ENCODE measurements around the gene AANAT. TPM values are rescaled to one million over a fixed set of nuclear protein-coding genes. Genes with fewer than 3 reads are reported as not detected.

Gene AANAT
- total RNA-seq, 2 donors from 2014 or later, result not detected

DNA sequence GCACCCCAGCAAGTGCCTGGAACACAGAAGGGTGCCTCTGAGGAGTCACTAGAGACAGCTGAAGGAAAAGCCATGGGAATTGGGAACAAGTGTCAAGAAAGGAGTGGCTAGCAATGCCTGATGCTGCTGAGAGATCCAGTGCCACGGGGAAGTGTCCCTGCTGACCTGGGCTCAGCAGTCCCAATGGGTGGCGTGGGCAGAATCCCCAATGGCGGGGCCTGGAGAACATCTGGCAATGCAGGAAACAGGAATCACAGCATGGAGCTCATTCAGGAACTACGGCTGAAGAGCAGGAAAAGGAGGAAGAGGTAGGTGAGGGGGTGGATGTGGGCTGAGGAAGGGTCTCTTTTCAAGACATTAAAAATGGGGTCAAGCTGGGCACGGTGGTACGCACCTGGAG lies 44.5 kb upstream of the AANAT start:
- Histone ChIP-seq H3K4me3 (no peak overlapping the region), H3K4me1 (peaks cover 0 to 43% of the 10 kb centered on the region in 2 donors), H3K27ac (peak overlapping the region in 1 of 2 donors; percentile 67), H3K9me3 (no peaks in the 10 kb centered on the region), H3K36me3 (no peaks in the 10 kb centered on the region), H3K27me3 (no peaks in the 10 kb centered on the region)
- DNase-seq (ENCODE audit: low spot score), result no peak
- TF ChIP-seq, protein P1, sequence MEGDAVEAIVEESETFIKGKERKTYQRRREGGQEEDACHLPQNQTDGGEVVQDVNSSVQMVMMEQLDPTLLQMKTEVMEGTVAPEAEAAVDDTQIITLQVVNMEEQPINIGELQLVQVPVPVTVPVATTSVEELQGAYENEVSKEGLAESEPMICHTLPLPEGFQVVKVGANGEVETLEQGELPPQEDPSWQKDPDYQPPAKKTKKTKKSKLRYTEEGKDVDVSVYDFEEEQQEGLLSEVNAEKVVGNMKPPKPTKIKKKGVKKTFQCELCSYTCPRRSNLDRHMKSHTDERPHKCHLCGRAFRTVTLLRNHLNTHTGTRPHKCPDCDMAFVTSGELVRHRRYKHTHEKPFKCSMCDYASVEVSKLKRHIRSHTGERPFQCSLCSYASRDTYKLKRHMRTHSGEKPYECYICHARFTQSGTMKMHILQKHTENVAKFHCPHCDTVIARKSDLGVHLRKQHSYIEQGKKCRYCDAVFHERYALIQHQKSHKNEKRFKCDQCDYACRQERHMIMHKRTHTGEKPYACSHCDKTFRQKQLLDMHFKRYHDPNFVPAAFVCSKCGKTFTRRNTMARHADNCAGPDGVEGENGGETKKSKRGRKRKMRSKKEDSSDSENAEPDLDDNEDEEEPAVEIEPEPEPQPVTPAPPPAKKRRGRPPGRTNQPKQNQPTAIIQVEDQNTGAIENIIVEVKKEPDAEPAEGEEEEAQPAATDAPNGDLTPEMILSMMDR (IDR thresholded peaks at IDR 0.05), result no peak

DNA sequence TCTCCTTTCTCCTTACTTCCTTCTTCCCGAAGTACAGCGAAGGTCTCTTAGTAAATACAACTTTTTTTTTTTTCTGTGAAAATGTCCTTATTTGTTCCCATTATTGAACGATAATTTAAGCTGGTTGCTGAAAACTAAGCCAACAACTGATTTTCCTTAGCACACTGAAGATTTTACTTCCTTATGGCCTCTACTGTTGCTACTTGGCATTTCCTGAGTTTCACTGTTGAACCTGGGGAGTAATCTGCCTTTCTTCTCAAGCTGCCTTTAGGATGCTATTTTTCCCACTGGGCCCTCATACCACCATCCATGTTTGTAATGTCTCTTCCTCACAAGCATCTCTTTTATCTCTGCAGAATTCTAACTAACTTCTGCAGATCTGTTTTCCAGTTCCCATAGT lies 40.5 kb upstream of the AANAT start:
- DNase-seq (ENCODE audit: low spot score), result no peak
- Histone ChIP-seq H3K9me3 (no peaks in the 10 kb centered on the region), H3K4me3 (no peak overlapping the region), H3K27ac (peak overlapping the region in 1 of 2 donors; percentile 2), H3K27me3 (no peaks in the 10 kb centered on the region), H3K36me3 (no peaks in the 10 kb centered on the region), H3K4me1 (peaks cover 0 to 33% of the 10 kb centered on the region in 2 donors)
- TF ChIP-seq, protein P1 (IDR thresholded peaks at IDR 0.05), result no peak

DNA sequence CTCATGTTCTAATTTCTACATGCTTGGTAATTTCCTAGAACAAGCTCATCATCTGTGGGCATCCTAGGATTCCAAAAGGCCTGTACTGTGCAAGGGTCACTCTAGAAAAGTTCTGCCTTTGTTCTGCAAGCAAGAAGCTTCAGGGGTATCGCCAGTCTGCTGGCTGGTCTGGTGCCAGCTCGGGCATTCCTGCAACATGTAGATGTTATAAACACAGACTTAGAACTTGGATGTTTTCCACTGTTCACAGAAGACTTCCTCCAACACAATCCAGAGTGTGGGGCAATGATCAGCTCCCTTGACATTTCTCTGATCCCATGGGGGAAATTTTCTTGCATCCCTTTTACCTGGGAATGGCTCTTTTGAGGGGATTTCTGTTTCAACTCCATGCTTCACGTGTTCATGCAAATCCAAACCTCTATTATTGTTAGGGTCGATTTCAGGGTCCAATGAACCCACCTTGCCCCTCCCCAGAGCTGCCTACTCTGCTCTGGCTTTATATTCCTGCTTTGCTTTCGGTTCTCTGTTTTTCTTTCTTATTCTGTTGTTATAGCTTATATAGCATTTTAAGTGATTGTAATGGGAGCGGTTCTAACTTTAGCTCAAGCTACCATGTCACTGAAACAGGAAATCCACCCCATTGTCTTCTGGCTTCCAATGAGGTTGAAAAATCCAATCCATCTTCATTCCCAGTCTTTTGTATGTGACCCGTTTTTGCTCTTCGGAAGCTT lies 39.7 kb upstream of the AANAT start:
- Histone ChIP-seq H3K4me3 (no peak overlapping the region), H3K36me3 (no peaks in the 10 kb centered on the region), H3K27ac (peak overlapping the region; percentile 2 to 24), H3K9me3 (no peaks in the 10 kb centered on the region), H3K4me1 (peaks cover 0 to 37% of the 10 kb centered on the region in 2 donors), H3K27me3 (no peaks in the 10 kb centered on the region)
- TF ChIP-seq, protein P1 (IDR thresholded peaks at IDR 0.05), result no peak
- DNase-seq (ENCODE audit: low spot score), result no peak

DNA sequence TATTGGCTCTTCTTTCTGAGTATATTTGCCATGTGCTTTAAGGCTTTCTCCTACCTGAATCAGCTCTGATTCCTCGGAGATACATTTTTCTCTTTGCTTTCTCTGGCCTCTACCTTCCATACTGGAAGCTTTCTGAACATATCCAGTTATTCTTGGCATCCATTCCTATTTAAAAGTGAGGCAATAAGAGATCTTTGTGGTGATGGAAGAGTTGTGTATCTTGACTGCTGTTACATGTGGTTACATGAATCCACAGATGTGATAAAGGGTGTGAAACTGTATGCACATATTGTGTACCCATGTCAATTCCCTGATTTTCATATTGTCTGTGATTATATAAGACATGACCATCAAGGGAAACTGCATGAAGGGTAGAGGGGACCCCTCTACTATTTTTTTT lies 38.9 kb upstream of the AANAT start:
- DNase-seq (ENCODE audit: low spot score), result no peak
- Histone ChIP-seq H3K4me3 (no peak overlapping the region), H3K36me3 (no peaks in the 10 kb centered on the region), H3K4me1 (peaks cover 0 to 40% of the 10 kb centered on the region in 2 donors), H3K27ac (no peak overlapping the region), H3K27me3 (no peaks in the 10 kb centered on the region), H3K9me3 (no peaks in the 10 kb centered on the region)
- TF ChIP-seq, protein P1 (IDR thresholded peaks at IDR 0.05), result no peak

DNA sequence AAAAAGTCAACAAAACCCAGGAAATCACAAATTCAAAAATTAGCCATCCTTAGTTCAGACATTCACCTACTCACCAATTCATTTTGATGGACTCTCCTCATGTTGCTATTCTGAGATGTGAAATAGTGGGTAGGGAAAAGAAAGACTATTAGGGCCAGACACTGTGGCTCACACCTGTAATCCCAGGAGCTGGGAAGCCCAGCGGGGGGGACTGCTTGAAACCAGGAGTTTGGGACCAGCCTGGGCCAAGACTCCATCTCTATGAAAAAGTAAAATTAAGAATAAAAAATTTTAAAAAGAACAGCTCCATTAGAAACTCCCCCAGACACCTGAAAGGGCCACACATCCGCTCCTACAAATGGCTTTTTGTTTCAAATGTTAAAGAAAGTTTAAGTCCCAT lies 35.9 kb upstream of the AANAT start:
- no peaks in the 10 kb centered on the region for H3K9me3 ChIP-seq
- peak overlapping the region; percentile 74 to 76 for H3K27ac ChIP-seq
- no peak overlapping the region for H3K4me3 ChIP-seq
- no peak for DNase-seq (ENCODE audit: low spot score)
- no peaks in the 10 kb centered on the region for H3K36me3 ChIP-seq
- TF ChIP-seq, protein P1 (IDR thresholded peaks at IDR 0.05), result no peak
- H3K4me1 ChIP-seq, result peaks cover 0 to 43% of the 10 kb centered on the region in 2 donors
- H3K27me3 ChIP-seq, result no peaks in the 10 kb centered on the region

DNA sequence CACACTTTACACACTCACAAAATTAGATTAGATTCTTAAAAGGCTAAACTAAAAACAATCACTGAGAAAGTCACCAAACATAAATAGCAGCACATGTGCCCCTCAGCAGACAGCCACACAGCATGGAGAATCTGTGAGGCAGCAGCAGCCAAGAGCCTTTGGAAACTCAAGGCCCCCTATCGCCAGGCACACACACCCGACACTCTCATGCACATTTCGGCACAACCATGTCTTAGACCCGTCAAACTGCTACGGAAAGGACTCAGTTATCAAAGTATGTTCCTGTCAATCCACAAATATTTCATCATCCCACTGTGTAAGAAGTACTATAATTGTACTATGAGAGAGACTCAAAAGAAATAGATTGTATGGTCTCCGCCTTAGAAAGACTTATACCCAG lies 35.4 kb upstream of the AANAT start:
- TF ChIP-seq, protein P1 (IDR thresholded peaks at IDR 0.05), result no peak
- Histone ChIP-seq H3K36me3 (no peaks in the 10 kb centered on the region), H3K4me3 (no peak overlapping the region), H3K9me3 (no peaks in the 10 kb centered on the region), H3K27ac (peak overlapping the region; percentile 74 to 76), H3K4me1 (peaks cover 0 to 43% of the 10 kb centered on the region in 2 donors), H3K27me3 (no peaks in the 10 kb centered on the region)
- no peak for DNase-seq (ENCODE audit: low spot score)
